Upper lobe of left lung (tissue), 6 donors: Measurements from ENCODE around the gene CUBN. TPM values are rescaled to one million over a fixed set of nuclear protein-coding genes. Genes with fewer than 3 reads are reported as not detected.

ENCODE experiments used
- ATAC-seq, 2 donors: fragments of 200-7000 bp; cut with Tn5 transposase; one replicate each; pipeline ENCODE4 v1.9.1; 2022; ENCODE audit warnings: mild to moderate bottlenecking in 2 of 2, moderate library complexity in 2 of 2; ENCODE audit not compliant: low FRiP score in 2 of 2
- DNase-seq, 2 donors: peaks; one replicate each; pipeline ENCODE4 v3.0.0-alpha.2; 2019 to 2020
- H3K27ac ChIP-seq, 4 donors: fragments of 200-600 bp; sonication (generic); one replicate each; pipeline ENCODE4 v1.5.1; 2016 to 2019
- H3K27me3 ChIP-seq, 4 donors: fragments of 200-600 bp; sonication (generic); one replicate each; pipeline ENCODE4 v1.5.1; 2017 to 2019
- H3K36me3 ChIP-seq, 4 donors: fragments of 200-600 bp; sonication (generic); one replicate each; pipeline ENCODE4 v1.5.1; 2016 to 2019
- H3K4me1 ChIP-seq, 4 donors: fragments of 200-600 bp; sonication (generic); one replicate each; pipeline ENCODE4 v1.5.1; 2018 to 2019
- H3K4me3 ChIP-seq, 4 donors: fragments of 200-600 bp; sonication (generic); one replicate each; pipeline ENCODE4 v1.5.1; 2017 to 2019; ENCODE audit warnings: mild to moderate bottlenecking in 2 of 4, moderate library complexity in 1 of 4
- H3K9me3 ChIP-seq, 4 donors: fragments of 200-600 bp; sonication (generic); one replicate each; pipeline ENCODE4 v1.5.1; 2018 to 2019
- EP300 ChIP-seq, 4 donors: sonication (generic); formaldehyde crosslinking; IDR thresholded peaks; one replicate each; pipeline ENCODE4 v1.5.1; 2017; ENCODE audit warnings: antibody characterized with exemption in 4 of 4, control low read depth in 2 of 4
- POLR2A ChIP-seq, 4 donors: fragments of 450-650 bp; IDR thresholded peaks; one replicate each; pipeline ENCODE4 v1.5.1; 2016 to 2017; ENCODE audit warnings: antibody characterized with exemption in 4 of 4, mild to moderate bottlenecking in 2 of 4
- POLR2AphosphoS5 ChIP-seq, 2 donors: sonication (generic); formaldehyde crosslinking; IDR thresholded peaks; one replicate each; pipeline ENCODE4 v1.5.1; 2017; ENCODE audit warnings: antibody characterized with exemption in 2 of 2
- WGBS, 2 donors: methylation state at CpG; one replicate each; pipeline ENCODE4 v1.1.5; 2017 to 2018; 5-methylcytosine and 5-hydroxymethylcytosine counted together
- total RNA-seq, 6 donors: library from RNA; depleted of rRNA in 4 of 6; stranded (reverse); fragments of >200 nt in 4 of 6; gene quantifications; one replicate each; pipeline versions ENCODE4 v1.1.0 to v1.2.1, GENCODE V29; 2016 to 2021
- TF ChIP-seq, protein P1 (sequence below), 6 experiments: fragments of 450-650 bp in 4 of 6; fragments of 200-600 bp in 2 of 6; sonication (generic) in 2 of 6; IDR thresholded peaks; one replicate each; pipeline ENCODE4 v1.5.1; 2016 to 2019; ENCODE audit warnings: antibody characterized with exemption in 6 of 6
- donor health status: DM: no; HTN: no; CAD: no; lungs with moderate emphysema.
- donor health status: DM: no; HTN: yes; CAD: no; lungs with severe emphysema.

Gene CUBN
- total RNA-seq, 6 donors from 2014 or later = 1.0 to 9.4 (median 5.3) TPM

DNA sequence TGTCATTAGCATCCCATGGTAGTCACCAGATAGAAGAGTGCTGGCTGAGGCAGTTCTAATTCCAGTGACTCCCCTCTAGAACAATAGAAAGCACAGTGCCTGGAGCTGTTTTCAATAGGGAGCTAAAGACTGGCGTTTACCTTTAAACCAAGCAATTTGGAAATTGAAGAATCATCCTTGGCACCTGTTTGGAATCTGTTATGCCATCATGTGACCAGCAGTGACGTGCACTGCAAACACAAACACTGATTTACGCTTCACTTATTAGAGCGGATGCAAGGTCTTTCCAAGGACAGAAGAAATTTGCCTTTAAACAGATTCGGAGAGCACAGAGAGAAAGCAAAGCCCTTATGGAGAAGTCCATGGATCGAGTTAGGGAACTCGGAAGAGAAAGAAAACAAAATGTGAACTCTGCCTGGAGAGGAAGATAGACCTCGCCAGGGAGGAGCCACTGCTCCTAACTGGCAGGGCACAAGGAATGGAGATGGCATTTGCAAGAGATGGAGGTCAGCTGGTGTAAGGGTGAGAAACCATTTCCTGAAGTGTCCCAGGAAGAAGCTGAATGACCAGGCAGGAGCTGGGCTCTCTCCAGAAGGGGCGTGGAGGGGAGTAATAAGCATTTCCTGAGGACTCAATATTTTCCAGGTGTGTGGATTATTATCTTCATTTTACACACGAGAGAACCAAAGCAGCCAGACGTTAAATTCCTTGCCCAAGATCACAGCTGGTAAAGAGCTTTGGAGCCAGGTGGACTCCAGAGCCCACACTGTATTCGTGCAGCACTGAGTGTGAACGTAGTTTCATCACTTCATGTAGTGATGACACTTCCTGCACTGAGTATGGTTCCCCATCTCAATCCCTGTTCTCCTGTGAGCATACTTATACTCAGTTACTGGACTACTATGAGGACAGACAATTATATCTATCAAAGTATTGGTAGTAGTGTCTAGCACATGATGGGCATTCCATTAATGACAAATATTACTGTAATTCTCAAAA lies 97.7 kb downstream of the CUBN start:
- H3K36me3 ChIP-seq = no peaks in the 10 kb centered on the region
- H3K4me1 ChIP-seq = peaks cover 32 to 54% (median 38%) of the 10 kb centered on the region in 4 donors
- DNase-seq = no peak
- no peaks in the 10 kb centered on the region for H3K27me3 ChIP-seq
- peak overlapping the region in 3 of 4 donors; percentile 1 to 8 (median 4) for H3K27ac ChIP-seq
- H3K4me3 ChIP-seq = no peak overlapping the region
- 69 to 83% methylated on average over 13 of the region's 13 CpGs for WGBS, 2 donors
- peak in 1 of 2 donors; percentile 69 for ATAC-seq
- no peak for TF ChIP-seq EP300 (IDR thresholded peaks at IDR 0.05)
- TF ChIP-seq POLR2A (IDR thresholded peaks at IDR 0.05) = no peak
- TF ChIP-seq, protein P1, sequence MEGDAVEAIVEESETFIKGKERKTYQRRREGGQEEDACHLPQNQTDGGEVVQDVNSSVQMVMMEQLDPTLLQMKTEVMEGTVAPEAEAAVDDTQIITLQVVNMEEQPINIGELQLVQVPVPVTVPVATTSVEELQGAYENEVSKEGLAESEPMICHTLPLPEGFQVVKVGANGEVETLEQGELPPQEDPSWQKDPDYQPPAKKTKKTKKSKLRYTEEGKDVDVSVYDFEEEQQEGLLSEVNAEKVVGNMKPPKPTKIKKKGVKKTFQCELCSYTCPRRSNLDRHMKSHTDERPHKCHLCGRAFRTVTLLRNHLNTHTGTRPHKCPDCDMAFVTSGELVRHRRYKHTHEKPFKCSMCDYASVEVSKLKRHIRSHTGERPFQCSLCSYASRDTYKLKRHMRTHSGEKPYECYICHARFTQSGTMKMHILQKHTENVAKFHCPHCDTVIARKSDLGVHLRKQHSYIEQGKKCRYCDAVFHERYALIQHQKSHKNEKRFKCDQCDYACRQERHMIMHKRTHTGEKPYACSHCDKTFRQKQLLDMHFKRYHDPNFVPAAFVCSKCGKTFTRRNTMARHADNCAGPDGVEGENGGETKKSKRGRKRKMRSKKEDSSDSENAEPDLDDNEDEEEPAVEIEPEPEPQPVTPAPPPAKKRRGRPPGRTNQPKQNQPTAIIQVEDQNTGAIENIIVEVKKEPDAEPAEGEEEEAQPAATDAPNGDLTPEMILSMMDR (IDR thresholded peaks at IDR 0.05) = no peak
- no peak for TF ChIP-seq POLR2AphosphoS5 (IDR thresholded peaks at IDR 0.05)
- no peaks in the 10 kb centered on the region for H3K9me3 ChIP-seq

- Histone ChIP-seq H3K36me3 (no peaks in the 10 kb centered on the region), H3K27me3 (no peaks in the 10 kb centered on the region), H3K4me1 (peaks cover 51 to 72% (median 54%) of the 10 kb centered on the region in 4 donors), H3K9me3 (no peaks in the 10 kb centered on the region), H3K4me3 (peak overlapping the region in 2 of 4 donors; percentile 12 to 17), H3K27ac (peak overlapping the region; percentile 59 to 76 (median 72))
- peak in 1 of 2 donors; percentile 80 for DNase-seq
- peak; percentile 65 to 81 for ATAC-seq
- 27 to 37% methylated on average over 9 of the region's 9 CpGs for WGBS, 2 donors
- TF ChIP-seq EP300 (IDR thresholded peaks at IDR 0.05) (peak in 3 of 4 donors; percentile 64 to 83 (median 83)), POLR2AphosphoS5 (IDR thresholded peaks at IDR 0.05) (peak; percentile 76 to 89), POLR2A (IDR thresholded peaks at IDR 0.05) (peak in 1 of 4 donors; percentile 19)
- TF ChIP-seq, protein P1 (IDR thresholded peaks at IDR 0.05) = no peak
Measured at GRCh38 chr10:17029581-17030271, 99.9 kb downstream of the CUBN start.

DNA sequence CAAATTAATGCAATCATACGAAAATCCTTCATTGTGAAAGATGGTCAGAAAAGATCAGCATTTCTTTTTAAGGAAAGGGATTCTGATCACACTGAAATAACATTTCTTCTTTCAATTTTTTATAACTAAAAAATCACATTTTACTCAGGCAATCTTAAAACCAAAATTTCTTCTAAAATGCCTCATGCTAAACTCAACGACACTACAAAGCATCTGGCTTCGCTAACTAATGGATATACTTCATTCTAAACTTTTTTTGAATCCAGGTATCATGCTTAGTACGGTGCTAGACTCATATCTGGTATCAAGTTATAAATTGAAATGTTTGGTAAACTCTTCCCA lies 100.4 kb downstream of the CUBN start:
- Histone ChIP-seq H3K4me3 (peak overlapping the region in 1 of 4 donors; percentile 17), H3K27me3 (no peaks in the 10 kb centered on the region), H3K27ac (peak overlapping the region; percentile 59 to 76 (median 72)), H3K9me3 (no peaks in the 10 kb centered on the region), H3K4me1 (peaks cover 56 to 76% (median 59%) of the 10 kb centered on the region in 4 donors), H3K36me3 (no peaks in the 10 kb centered on the region)
- 46 to 52% methylated on average over 4 of the region's 4 CpGs for WGBS, 2 donors
- TF ChIP-seq, protein P1 (IDR thresholded peaks at IDR 0.05) = no peak
- no peak for TF ChIP-seq POLR2AphosphoS5 (IDR thresholded peaks at IDR 0.05)
- TF ChIP-seq POLR2A (IDR thresholded peaks at IDR 0.05) = no peak
- no peak for TF ChIP-seq EP300 (IDR thresholded peaks at IDR 0.05)
- ATAC-seq (no peak), DNase-seq (no peak)

DNA sequence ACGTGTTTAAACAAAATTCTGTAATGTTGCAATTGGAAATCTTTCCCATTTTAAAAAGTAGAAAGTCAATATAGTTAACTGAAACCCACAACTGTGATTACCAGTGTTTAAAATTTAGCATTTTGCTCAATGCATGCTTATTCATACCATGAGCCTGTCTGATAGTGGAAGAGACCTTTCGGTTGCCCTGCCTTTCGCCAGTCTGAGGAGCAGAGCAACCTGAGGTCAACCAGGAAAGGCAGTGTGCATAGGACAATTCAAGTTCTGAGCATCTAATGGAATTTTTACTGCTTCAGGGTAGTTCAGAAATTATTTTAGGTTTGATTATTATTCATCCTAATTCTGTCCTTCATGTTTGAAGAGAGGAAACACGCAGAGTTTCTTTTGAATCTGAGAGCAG lies 100.8 kb downstream of the CUBN start:
- 68 to 75% methylated on average over 4 of the region's 4 CpGs for WGBS, 2 donors

More for the DNA sequence above, 100.8 kb downstream of the CUBN start:
- Histone ChIP-seq H3K4me1 (peaks cover 60 to 80% (median 63%) of the 10 kb centered on the region in 4 donors), H3K27ac (peak overlapping the region; percentile 59 to 76 (median 72)), H3K9me3 (no peaks in the 10 kb centered on the region), H3K4me3 (peak overlapping the region in 1 of 4 donors; percentile 17), H3K36me3 (no peaks in the 10 kb centered on the region), H3K27me3 (no peaks in the 10 kb centered on the region)
- ATAC-seq (no peak), DNase-seq (no peak)
- no peak for TF ChIP-seq POLR2AphosphoS5 (IDR thresholded peaks at IDR 0.05)
- no peak for TF ChIP-seq POLR2A (IDR thresholded peaks at IDR 0.05)
- TF ChIP-seq, protein P1 (IDR thresholded peaks at IDR 0.05) = no peak
- TF ChIP-seq EP300 (IDR thresholded peaks at IDR 0.05) = no peak
